Glutamatergic neuron (in vitro differentiated cells): Measurements from ENCODE around the gene CTU2. TPM values are rescaled to one million over a fixed set of nuclear protein-coding genes. Genes with fewer than 3 reads are reported as not detected.

Experiments used
- DNase-seq: peaks from one replicate; pipeline ENCODE4 v3.0.0; 2022
- H3K27ac Mint-ChIP-seq: one replicate; pipeline ENCODE4 v1.8.0; 2020; ENCODE audit warnings: mild to moderate bottlenecking, mixed read lengths, inconsistent platforms; ENCODE audit not compliant: unreplicated experiment
- H3K27me3 Mint-ChIP-seq: one replicate; pipeline ENCODE4 v1.8.0; 2020; ENCODE audit warnings: mild to moderate bottlenecking, moderate library complexity, mixed read lengths, inconsistent platforms; ENCODE audit not compliant: unreplicated experiment
- H3K36me3 Mint-ChIP-seq: one replicate; pipeline ENCODE4 v1.8.0; 2020; ENCODE audit warnings: mild to moderate bottlenecking, mixed read lengths, inconsistent platforms; ENCODE audit not compliant: unreplicated experiment
- H3K4me1 Mint-ChIP-seq: one replicate; pipeline ENCODE4 v1.8.0; 2020; ENCODE audit warnings: mild to moderate bottlenecking, low read depth, mixed read lengths, inconsistent platforms; ENCODE audit not compliant: unreplicated experiment
- H3K4me3 Mint-ChIP-seq: one replicate; pipeline ENCODE4 v1.8.0; 2020; ENCODE audit warnings: mild to moderate bottlenecking, mixed read lengths, inconsistent platforms; ENCODE audit not compliant: unreplicated experiment
- H3K9me3 Mint-ChIP-seq: one replicate; pipeline ENCODE4 v1.8.0; 2020; ENCODE audit warnings: mild to moderate bottlenecking, moderate library complexity, mixed read lengths, inconsistent platforms; ENCODE audit not compliant: unreplicated experiment
- CTCF ChIP-seq: fragments of 200-600 bp; sonication (generic); IDR thresholded peaks from one replicate; pipeline ENCODE4 v1.5.0; 2021; ENCODE audit not compliant: partially characterized antibody, unreplicated experiment
- total RNA-seq: library from RNA; stranded (reverse); fragmentation: NEBNext Ultra II Directional; extraction: Animal tissue kit (Norgen Biotek cat#: 25700); gene quantifications from one replicate; pipeline ENCODE4 v1.2.1, GENCODE V29; 2021; ENCODE audit not compliant: unreplicated experiment

The CTU2 gene
- total RNA-seq, 1 donor from 2014 or later = 32.4 TPM

- TF ChIP-seq CTCF = no peak
- peaks cover 11% of the 10 kb centered on the region for H3K9me3 Mint-ChIP-seq
- H3K27me3 Mint-ChIP-seq = peaks cover 20% of the 10 kb centered on the region
- DNase-seq = peak; percentile 64
- H3K4me1 Mint-ChIP-seq = peaks cover 17% of the 10 kb centered on the region
- H3K36me3 Mint-ChIP-seq = no peaks in the 10 kb centered on the region
- H3K27ac Mint-ChIP-seq = peak overlapping the region; percentile 77
- H3K4me3 Mint-ChIP-seq = no peak overlapping the region
These were observed 21.6 kb downstream of the CTU2 start for GRCh38 chr16:88727871-88728270.

GRCh38 chr16:88730632-88731607 lies 24.6 kb downstream of the CTU2 start:
- Mint-ChIP-seq H3K4me1 (peaks cover 17% of the 10 kb centered on the region), H3K4me3 (peak overlapping the region; percentile 76), H3K36me3 (no peaks in the 10 kb centered on the region), H3K9me3 (peaks cover 14% of the 10 kb centered on the region), H3K27me3 (peaks cover 20% of the 10 kb centered on the region), H3K27ac (peak overlapping the region; percentile 96)
- peak; percentile 53 for DNase-seq
- TF ChIP-seq CTCF = no peak

- peaks cover 14% of the 10 kb centered on the region for H3K9me3 Mint-ChIP-seq
- H3K4me3 Mint-ChIP-seq = no peak overlapping the region
- H3K27me3 Mint-ChIP-seq = peaks cover 20% of the 10 kb centered on the region
- no peak for TF ChIP-seq CTCF
- peaks cover 17% of the 10 kb centered on the region for H3K4me1 Mint-ChIP-seq
- no peaks in the 10 kb centered on the region for H3K36me3 Mint-ChIP-seq
- H3K27ac Mint-ChIP-seq = peak overlapping the region; percentile 96
- DNase-seq = peak; percentile 62
These were observed 25.4 kb downstream of the CTU2 start for GRCh38 chr16:88731699-88732098.

GRCh38 chr16:88732172-88732960 lies 26.1 kb downstream of the CTU2 start:
- Mint-ChIP-seq H3K36me3 (no peaks in the 10 kb centered on the region), H3K27me3 (peaks cover 20% of the 10 kb centered on the region), H3K27ac (no peak overlapping the region), H3K4me3 (no peak overlapping the region), H3K9me3 (peaks cover 14% of the 10 kb centered on the region), H3K4me1 (peaks cover 17% of the 10 kb centered on the region)
- no peak for TF ChIP-seq CTCF
- DNase-seq = no peak

GRCh38 chr16:88732961-88733294 lies 26.6 kb downstream of the CTU2 start:
- Mint-ChIP-seq H3K27ac (no peak overlapping the region), H3K36me3 (no peaks in the 10 kb centered on the region), H3K4me3 (no peak overlapping the region), H3K9me3 (peaks cover 10% of the 10 kb centered on the region), H3K4me1 (peaks cover 13% of the 10 kb centered on the region), H3K27me3 (peaks cover 15% of the 10 kb centered on the region)
- DNase-seq = no peak
- no peak for TF ChIP-seq CTCF
